Progenitor cell of endocrine pancreas (in vitro differentiated cells): ENCODE measurements around the gene IL9R. TPM values are rescaled to one million over a fixed set of nuclear protein-coding genes. Genes with fewer than 3 reads are reported as not detected.
"Not testable (repeated sequence)": the region's sequence is repeated elsewhere in the genome, so short reads cannot be mapped to it uniquely, and the experiment has no call there.

Experiments
- DNase-seq: peaks from one replicate; pipeline ENCODE4 v3.0.0; 2021; ENCODE audit warnings: low spot score; ENCODE audit not compliant: unreplicated experiment
- H3K27ac Mint-ChIP-seq: 2 replicates; pipeline ENCODE4 v1.8.0; 2021; ENCODE audit warnings: mild to moderate bottlenecking, moderate library complexity, mixed read lengths
- H3K27me3 Mint-ChIP-seq: 2 replicates; pipeline ENCODE4 v1.8.0; 2021; ENCODE audit warnings: mixed read lengths
- H3K36me3 Mint-ChIP-seq: 2 replicates; pipeline ENCODE4 v1.8.0; 2022; ENCODE audit warnings: mixed read lengths; ENCODE audit not compliant: insufficient read depth
- H3K4me1 Mint-ChIP-seq: 2 replicates; pipeline ENCODE4 v1.8.0; 2021; ENCODE audit warnings: low read depth, mixed read lengths
- H3K4me3 Mint-ChIP-seq: 2 replicates; pipeline ENCODE4 v1.8.0; 2021; ENCODE audit warnings: low read depth, mild to moderate bottlenecking, moderate library complexity, mixed read lengths
- H3K9me3 Mint-ChIP-seq: 2 replicates; pipeline ENCODE4 v1.8.0; 2021; ENCODE audit warnings: low read depth, mixed read lengths
- total RNA-seq: library from RNA; stranded (reverse); gene quantifications from 2 replicates; pipeline ENCODE4 v1.2.1, GENCODE V29; 2021
- TF ChIP-seq, protein P1 (sequence below): fragments of 200-600 bp; sonication (generic); IDR thresholded peaks from one replicate; pipeline ENCODE4 v1.5.0; 2021; ENCODE audit warnings: antibody characterized with exemption, mild to moderate bottlenecking; ENCODE audit not compliant: unreplicated experiment

The IL9R gene
- total RNA-seq, 1 donor from 2014 or later = not detected

GRCh38 chrX:155966876-155967275 lies 30.6 kb upstream of the IL9R start:
- H3K4me1 Mint-ChIP-seq = no peaks in the 10 kb centered on the region
- no peaks in the 10 kb centered on the region for H3K27me3 Mint-ChIP-seq
- no peak for DNase-seq
- peaks cover 48% of the 10 kb centered on the region for H3K9me3 Mint-ChIP-seq
- no peak overlapping the region for H3K27ac Mint-ChIP-seq
- TF ChIP-seq, protein P1, sequence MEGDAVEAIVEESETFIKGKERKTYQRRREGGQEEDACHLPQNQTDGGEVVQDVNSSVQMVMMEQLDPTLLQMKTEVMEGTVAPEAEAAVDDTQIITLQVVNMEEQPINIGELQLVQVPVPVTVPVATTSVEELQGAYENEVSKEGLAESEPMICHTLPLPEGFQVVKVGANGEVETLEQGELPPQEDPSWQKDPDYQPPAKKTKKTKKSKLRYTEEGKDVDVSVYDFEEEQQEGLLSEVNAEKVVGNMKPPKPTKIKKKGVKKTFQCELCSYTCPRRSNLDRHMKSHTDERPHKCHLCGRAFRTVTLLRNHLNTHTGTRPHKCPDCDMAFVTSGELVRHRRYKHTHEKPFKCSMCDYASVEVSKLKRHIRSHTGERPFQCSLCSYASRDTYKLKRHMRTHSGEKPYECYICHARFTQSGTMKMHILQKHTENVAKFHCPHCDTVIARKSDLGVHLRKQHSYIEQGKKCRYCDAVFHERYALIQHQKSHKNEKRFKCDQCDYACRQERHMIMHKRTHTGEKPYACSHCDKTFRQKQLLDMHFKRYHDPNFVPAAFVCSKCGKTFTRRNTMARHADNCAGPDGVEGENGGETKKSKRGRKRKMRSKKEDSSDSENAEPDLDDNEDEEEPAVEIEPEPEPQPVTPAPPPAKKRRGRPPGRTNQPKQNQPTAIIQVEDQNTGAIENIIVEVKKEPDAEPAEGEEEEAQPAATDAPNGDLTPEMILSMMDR = peak; percentile 50
- peaks cover 1% of the 10 kb centered on the region for H3K36me3 Mint-ChIP-seq
- H3K4me3 Mint-ChIP-seq = no peak overlapping the region

- H3K9me3 Mint-ChIP-seq = peaks cover 48% of the 10 kb centered on the region
- H3K27ac Mint-ChIP-seq = no peak overlapping the region
- no peak overlapping the region for H3K4me3 Mint-ChIP-seq
- no peaks in the 10 kb centered on the region for H3K4me1 Mint-ChIP-seq
- peaks cover 1% of the 10 kb centered on the region for H3K36me3 Mint-ChIP-seq
- H3K27me3 Mint-ChIP-seq = no peaks in the 10 kb centered on the region
- TF ChIP-seq, protein P1 = no peak
- no peak for DNase-seq
Observed at GRCh38 chrX:155967653-155968325, 29.7 kb upstream of the IL9R start.

DNA sequence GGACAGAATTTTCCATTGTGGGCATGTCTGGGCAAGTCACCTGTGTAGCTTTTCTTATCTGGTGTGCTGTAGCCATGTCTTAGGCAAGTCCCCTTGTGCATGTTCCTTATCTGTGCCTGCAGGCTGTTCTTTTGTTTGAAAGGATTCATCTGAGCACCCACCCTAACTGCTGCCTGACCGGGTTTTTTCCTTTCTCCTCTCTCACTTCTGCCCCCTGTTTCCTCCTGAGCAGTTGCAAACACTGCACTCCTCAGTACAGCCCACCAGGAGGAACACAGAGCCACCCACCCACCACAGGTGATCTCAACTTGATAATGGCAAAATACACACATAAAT lies 29.2 kb upstream of the IL9R start:
- no peak overlapping the region for H3K4me3 Mint-ChIP-seq
- TF ChIP-seq, protein P1 = no peak
- no peak overlapping the region for H3K27ac Mint-ChIP-seq
- no peaks in the 10 kb centered on the region for H3K27me3 Mint-ChIP-seq
- peaks cover 1% of the 10 kb centered on the region for H3K36me3 Mint-ChIP-seq
- H3K9me3 Mint-ChIP-seq = peaks cover 48% of the 10 kb centered on the region
- no peaks in the 10 kb centered on the region for H3K4me1 Mint-ChIP-seq
- DNase-seq = no peak

GRCh38 chrX:155968791-155969190 lies 28.7 kb upstream of the IL9R start:
- no peak overlapping the region for H3K27ac Mint-ChIP-seq
- H3K27me3 Mint-ChIP-seq = no peaks in the 10 kb centered on the region
- no peak overlapping the region for H3K4me3 Mint-ChIP-seq
- no peaks in the 10 kb centered on the region for H3K4me1 Mint-ChIP-seq
- no peak for DNase-seq
- peaks cover 45% of the 10 kb centered on the region for H3K9me3 Mint-ChIP-seq
- H3K36me3 Mint-ChIP-seq = peaks cover 1% of the 10 kb centered on the region
- TF ChIP-seq, protein P1 = no peak

GRCh38 chrX:155971658-155972057 lies 25.8 kb upstream of the IL9R start:
- peaks cover 44% of the 10 kb centered on the region for H3K9me3 Mint-ChIP-seq
- DNase-seq, H3K36me3 Mint-ChIP-seq, H3K4me1 Mint-ChIP-seq, H3K27ac Mint-ChIP-seq, H3K27me3 Mint-ChIP-seq, H3K4me3 Mint-ChIP-seq: not testable (repeated sequence)

DNA sequence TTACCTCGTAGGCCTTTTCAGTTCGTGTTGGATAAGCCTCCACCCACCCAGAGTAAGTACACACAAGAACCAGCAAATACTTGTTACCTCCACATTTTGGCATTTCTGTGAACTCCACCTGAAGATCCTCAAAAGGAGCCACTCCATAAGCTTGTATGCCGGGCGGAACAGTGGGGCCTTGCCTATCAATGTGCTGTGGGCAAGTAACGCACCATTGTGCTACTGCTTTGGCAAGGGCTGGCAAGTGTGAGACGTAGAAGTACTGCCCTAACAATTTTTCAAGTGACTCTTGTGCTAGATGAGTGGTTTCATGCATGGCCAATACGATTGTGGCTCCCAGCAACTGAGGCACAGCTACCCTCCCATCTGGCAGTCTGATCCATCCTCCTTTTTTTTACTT lies 25.3 kb upstream of the IL9R start:
- H3K4me1 Mint-ChIP-seq, H3K36me3 Mint-ChIP-seq, H3K4me3 Mint-ChIP-seq, H3K27me3 Mint-ChIP-seq, H3K27ac Mint-ChIP-seq, DNase-seq: not testable (repeated sequence)
- peaks cover 41% of the 10 kb centered on the region for H3K9me3 Mint-ChIP-seq
